Stimulated activated effector memory CD8-positive, alpha-beta T cell treated with anti-CD3 and anti-CD28 coated beads, Interleukin-12 subunit alpha, Interleukin-12 subunit beta, amount 100 ng/mL, for 72 hours (primary cell): ENCODE data around the gene SNX19.
"Not testable (repeated sequence)": the region's sequence is repeated elsewhere in the genome, so short reads cannot be mapped to it uniquely, and the experiment has no call there.

Source experiments
- ATAC-seq: fragments of 150-1000 bp; cut with Tn5 transposase; 2 replicates; pipeline ENCODE4 v1.10.0; 2021
- DNase-seq, 2 donors: peaks; one replicate each; pipeline ENCODE4 v3.0.0; 2021 to 2022; ENCODE audit warnings: low spot score in 2 of 2
- H3K27ac Mint-ChIP-seq: one replicate; pipeline ENCODE4 v1.8.0; 2022; ENCODE audit warnings: mild to moderate bottlenecking, mixed read lengths
- H3K36me3 Mint-ChIP-seq: one replicate; pipeline ENCODE4 v1.8.0; 2022; ENCODE audit warnings: mild to moderate bottlenecking, mixed read lengths
- H3K4me1 Mint-ChIP-seq: one replicate; pipeline ENCODE4 v1.8.0; 2022; ENCODE audit warnings: mixed read lengths
- H3K4me3 Mint-ChIP-seq: one replicate; pipeline ENCODE4 v1.8.0; 2022; ENCODE audit warnings: mild to moderate bottlenecking, mixed read lengths
- H3K9me3 Mint-ChIP-seq: one replicate; pipeline ENCODE4 v1.8.0; 2022; ENCODE audit warnings: mixed read lengths

The SNX19 gene

DNA sequence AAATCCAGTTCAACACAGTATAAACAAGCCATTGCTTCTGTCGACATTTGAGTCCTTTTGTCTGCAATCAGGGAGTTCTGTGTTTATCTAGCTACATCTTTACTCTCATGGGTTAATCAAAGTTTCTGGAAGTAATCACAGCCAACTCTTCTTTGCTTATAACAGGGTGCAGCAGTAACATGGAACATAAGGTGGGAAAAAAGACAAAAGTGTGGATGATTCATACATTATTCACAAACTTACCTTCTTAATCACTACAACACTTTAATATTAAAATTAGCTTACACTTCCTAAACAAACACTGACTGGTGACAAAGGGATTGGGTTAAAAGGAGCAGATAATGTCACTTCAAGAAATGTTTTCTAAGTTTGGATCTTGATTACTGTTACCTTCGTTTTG, 44.7 kb downstream of the SNX19 start:
- no peaks in the 10 kb centered on the region for H3K4me1 Mint-ChIP-seq
- no peak overlapping the region for H3K4me3 Mint-ChIP-seq
- no peaks in the 10 kb centered on the region for H3K9me3 Mint-ChIP-seq
- DNase-seq: no peak
- peaks cover 45% of the 10 kb centered on the region for H3K36me3 Mint-ChIP-seq
- ATAC-seq: no peak
- H3K27ac Mint-ChIP-seq: peak overlapping the region; percentile 48

DNA sequence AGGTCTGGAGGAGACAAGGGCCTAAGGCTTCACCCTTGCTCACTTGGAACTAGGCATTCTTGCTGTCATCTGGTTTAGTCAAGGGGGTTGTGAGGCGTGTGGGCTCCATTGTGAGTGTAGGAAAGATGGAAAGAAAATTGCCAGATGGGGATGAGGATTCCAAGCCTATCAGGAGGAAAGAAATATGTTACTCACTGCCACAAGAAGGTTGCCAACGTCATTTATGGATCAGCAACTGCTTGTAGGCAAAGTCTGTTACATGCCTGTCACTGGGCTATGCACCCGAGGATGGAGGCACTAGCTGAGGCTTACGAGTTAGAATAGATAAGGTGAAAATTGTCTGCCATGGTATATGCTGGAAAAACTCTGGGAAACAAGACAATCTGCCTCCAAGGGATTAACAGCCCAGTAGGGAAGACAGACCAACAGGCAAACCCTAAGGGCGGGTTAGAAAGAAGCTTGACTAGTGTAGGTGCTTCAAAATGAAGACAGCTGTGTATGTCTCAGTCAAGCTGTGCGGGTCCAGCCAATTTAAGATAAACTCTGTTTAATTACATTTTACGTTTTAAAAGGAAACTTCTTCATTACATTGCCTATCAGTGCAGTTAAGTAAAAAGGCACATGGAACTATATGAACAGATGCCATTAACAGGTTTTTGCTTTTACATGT, 47.4 kb downstream of the SNX19 start:
- Mint-ChIP-seq H3K4me3 (no peak overlapping the region), H3K4me1 (no peaks in the 10 kb centered on the region), H3K9me3 (no peaks in the 10 kb centered on the region), H3K36me3 (peaks cover 22% of the 10 kb centered on the region), H3K27ac (no peak overlapping the region)
- no peak for DNase-seq
- no peak for ATAC-seq

DNA sequence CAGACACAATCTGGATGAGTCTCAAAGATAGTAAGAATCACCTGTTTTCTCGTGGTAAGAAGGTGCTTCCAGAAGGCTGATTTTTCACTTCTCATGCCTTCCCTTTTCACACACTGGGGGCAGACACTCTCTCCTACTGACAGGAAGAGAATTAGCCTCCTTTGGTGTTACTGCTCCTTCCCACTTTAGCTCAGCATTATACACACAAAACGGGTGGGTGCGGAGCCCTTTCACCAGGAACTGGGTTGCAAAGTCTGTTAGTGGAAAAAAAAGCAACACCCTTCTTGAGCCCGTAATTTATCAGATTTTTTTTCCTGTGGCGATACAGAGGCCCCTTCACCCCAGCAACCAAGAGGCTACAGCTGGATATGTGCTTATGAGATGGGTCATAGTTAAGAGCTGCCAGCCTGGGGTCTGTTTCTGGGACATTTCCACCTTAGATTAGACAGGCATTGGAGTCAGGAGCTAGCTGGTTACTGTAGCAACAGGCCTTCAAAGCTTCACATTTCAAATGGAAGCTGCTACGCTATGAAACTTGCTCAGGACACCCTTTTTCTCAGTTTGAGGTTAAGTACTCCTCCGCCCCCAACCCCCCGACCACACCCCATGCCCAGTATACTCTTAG, 48.1 kb downstream of the SNX19 start:
- ATAC-seq: no peak

DNA sequence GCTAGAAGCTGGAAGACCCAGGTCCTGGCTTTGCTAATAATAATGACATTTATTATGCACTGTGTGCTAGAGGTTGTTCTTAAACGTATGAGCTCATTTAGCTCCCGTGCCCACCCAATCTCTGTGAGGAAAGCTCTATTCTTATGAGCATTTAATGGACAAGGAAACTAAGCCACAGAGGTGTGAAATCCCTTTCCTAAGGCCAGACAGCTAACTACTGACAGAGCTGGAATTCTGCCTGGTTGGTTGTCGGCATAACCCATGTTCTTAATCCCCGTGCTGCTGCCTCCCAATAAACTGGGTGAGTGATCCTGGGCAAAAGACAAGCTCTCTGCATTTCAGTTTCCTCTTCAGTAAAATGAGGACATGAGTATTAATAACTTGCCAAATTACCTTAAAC, 49.4 kb downstream of the SNX19 start:
- Mint-ChIP-seq H3K27ac (no peak overlapping the region), H3K36me3 (peaks cover 18% of the 10 kb centered on the region), H3K9me3 (no peaks in the 10 kb centered on the region), H3K4me3 (no peak overlapping the region), H3K4me1 (peaks cover 6% of the 10 kb centered on the region)
- no peak for ATAC-seq
- DNase-seq: no peak

More for the DNA sequence above, 48.1 kb downstream of the SNX19 start:
- H3K9me3 Mint-ChIP-seq: no peaks in the 10 kb centered on the region
- no peaks in the 10 kb centered on the region for H3K4me1 Mint-ChIP-seq
- peaks cover 18% of the 10 kb centered on the region for H3K36me3 Mint-ChIP-seq
- H3K4me3 Mint-ChIP-seq: no peak overlapping the region
- no peak for DNase-seq
- no peak overlapping the region for H3K27ac Mint-ChIP-seq

DNA sequence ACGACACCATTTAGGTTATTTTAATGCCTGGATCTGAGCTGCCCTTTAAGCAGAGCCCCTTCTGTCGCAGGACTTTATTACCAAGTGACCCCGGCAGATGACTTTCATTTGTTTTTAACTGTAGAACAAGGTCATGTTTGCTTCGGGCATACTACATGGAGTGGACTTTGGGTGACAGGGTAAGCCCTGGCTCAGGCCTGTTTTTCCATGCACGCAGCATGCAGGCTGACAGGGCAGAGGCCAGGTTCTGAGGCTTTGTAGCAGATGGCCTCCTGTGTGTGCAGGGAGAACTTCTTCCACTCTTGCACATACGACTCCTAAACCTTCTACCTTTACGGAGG, 50.5 kb downstream of the SNX19 start:
- Mint-ChIP-seq H3K27ac (no peak overlapping the region), H3K36me3 (peaks cover 8% of the 10 kb centered on the region), H3K4me1 (peaks cover 8% of the 10 kb centered on the region), H3K4me3 (no peak overlapping the region), H3K9me3 (no peaks in the 10 kb centered on the region)
- ATAC-seq: no peak
- DNase-seq: no peak

DNA sequence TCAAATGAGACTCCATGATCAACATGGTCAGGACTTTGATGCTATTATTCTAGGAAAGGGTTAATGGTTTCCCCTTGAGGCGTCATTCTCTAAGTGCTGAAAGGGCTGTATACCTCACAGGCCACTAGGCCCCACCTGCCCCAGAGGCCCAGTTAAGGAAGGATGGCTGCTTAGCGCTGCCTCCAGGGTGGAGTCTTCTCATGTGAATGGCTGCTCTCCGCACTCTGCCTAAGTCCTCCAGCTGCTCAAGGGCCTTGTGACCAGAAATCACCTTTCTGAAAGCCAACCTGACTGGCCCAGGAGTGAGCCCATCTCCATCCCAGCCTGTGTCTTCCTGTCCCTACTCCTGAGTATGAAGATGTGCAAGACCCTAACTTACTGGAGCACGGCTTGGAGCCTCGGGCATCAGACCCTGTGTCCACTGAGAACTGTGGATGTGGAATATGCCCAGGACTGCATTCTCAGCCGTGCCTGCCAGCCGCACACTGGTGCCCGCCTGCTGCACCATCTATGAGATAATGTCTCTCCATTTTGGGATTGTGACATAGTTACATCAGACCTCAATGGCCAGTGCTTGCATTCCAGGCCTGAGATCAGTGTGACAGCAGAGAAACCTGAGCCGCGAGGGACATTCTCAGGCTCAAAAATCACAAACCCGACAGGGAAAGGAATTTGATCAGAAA, 51.0 kb downstream of the SNX19 start:
- ATAC-seq: no peak
- Mint-ChIP-seq H3K4me3 (no peak overlapping the region), H3K27ac (peak overlapping the region; percentile 71)

DNA sequence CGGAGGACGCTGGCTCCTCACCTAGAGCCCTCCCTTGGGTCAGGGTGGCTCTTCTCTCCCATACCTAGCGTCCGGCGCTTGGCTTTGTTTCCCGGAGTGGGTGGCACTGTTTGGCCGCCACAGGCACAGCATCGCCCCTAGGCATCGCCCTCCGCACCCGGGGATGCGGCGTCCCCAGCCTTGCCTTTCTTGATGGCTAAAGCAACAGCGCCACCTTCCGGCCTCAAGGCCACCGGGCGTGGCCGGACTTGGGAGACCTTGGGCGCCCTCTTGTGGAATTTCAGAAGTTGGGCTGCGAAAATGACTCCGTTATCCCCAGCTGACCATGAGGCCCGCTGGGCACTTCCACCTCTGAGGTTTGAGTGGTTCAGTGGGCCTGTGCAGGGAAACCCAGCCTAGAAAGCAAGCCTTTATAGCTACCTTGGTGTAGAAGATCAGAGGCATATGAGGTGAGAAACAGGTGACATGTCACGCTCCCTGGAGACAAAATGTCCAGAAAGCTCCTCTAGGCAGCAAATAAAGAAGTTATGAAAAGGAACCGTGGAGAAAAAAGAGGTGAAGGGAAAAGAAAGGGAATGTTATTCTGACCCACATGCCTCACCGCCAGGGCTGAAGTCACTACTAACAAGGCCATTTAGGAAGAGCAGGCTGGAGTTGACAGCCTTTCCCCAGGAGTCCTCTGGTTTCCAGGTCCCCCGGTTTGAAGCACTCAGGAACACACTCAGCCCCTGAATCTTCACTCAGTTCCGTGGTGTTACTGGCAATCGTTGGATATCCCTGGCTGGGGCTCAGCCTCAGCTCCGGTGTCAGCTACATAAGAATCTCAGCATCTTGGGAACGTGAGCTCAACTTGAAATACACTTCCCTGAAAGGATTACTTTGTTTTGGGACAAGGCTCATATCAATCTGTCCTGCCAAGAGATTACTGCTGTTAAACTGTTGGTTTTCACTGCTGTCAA, 54.1 kb downstream of the SNX19 start:
- H3K4me1 Mint-ChIP-seq: peaks cover 8% of the 10 kb centered on the region
- H3K27ac Mint-ChIP-seq: no peak overlapping the region
- no peaks in the 10 kb centered on the region for H3K36me3 Mint-ChIP-seq
- peak; percentile 83 for ATAC-seq
- DNase-seq: peak; percentile 86 to 92
- H3K9me3 Mint-ChIP-seq: no peaks in the 10 kb centered on the region
- H3K4me3 Mint-ChIP-seq: no peak overlapping the region

More for the DNA sequence above, 51.0 kb downstream of the SNX19 start:
- H3K36me3 Mint-ChIP-seq: peaks cover 3% of the 10 kb centered on the region
- H3K9me3 Mint-ChIP-seq: no peaks in the 10 kb centered on the region
- H3K4me1 Mint-ChIP-seq: peaks cover 8% of the 10 kb centered on the region
- DNase-seq: no peak

DNA sequence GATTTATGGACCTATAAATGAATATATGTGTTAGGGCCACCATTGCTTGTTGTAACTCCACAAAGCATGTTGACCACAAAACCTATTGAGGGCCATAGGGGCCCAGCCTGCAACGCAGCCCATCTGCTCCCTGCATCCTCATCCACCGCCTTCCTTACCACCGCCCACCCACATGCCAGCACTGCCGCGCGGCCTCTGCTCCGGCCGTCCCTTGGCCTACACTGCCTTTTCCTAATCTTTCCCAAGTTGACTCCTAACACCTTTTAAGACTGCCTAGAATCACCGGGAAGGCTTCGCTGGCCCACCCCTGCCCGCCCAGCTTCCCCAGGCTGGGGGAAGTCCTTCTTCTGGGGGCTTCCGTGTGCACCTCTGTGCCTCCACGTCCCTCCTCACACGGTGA, 55.0 kb downstream of the SNX19 start:
- no peaks in the 10 kb centered on the region for H3K9me3 Mint-ChIP-seq
- no peak overlapping the region for H3K27ac Mint-ChIP-seq
- ATAC-seq (no peak), DNase-seq (no peak)
- no peaks in the 10 kb centered on the region for H3K36me3 Mint-ChIP-seq
- H3K4me1 Mint-ChIP-seq: peaks cover 8% of the 10 kb centered on the region
- H3K4me3 Mint-ChIP-seq: no peak overlapping the region

DNA sequence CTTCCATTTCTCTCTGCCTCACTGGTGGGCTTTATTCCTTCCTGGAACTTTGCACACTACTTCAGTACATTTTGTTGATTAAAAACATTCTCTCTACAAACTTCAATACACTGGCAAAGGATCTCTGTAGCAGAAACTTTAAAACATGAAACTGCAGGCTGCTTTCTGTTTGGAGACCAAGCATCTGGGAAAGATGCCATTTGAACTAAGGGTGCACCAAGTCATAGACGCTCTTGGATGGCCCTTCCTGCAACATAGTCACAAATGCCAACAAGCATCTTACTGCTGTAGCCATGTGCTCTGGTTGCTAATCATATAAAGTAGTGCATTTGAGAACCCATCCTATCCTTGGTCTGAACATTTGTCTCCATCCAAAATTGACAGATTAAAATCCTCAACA, 56.4 kb downstream of the SNX19 start:
- no peak for ATAC-seq
- Mint-ChIP-seq H3K9me3 (no peaks in the 10 kb centered on the region), H3K27ac (no peak overlapping the region), H3K4me3 (no peak overlapping the region), H3K4me1 (peaks cover 8% of the 10 kb centered on the region), H3K36me3 (no peaks in the 10 kb centered on the region)
- no peak for DNase-seq

DNA sequence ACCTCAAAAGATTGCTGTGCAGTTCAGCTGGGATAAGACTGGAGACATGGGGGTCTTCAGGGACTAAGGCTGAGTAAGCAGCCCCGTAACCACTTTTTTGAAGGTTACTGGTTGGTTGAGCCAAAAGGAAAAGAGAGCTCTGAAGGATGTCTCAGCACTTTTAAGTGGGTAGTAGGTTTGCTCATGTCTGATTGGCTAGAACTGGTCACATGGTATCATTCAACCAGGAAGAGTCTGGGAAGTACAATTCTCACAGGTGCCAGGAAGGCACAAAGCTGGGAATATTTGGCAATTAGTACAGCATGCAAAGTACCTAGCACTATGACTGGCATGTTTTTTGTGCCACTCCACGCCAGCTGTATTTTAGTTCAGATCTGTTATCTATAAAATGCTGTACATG, 58.1 kb downstream of the SNX19 start:
- H3K4me3 Mint-ChIP-seq: no peak overlapping the region
- ATAC-seq (no peak), DNase-seq (no peak)
- no peak overlapping the region for H3K27ac Mint-ChIP-seq
- no peaks in the 10 kb centered on the region for H3K9me3 Mint-ChIP-seq
- no peaks in the 10 kb centered on the region for H3K36me3 Mint-ChIP-seq
- peaks cover 8% of the 10 kb centered on the region for H3K4me1 Mint-ChIP-seq

DNA sequence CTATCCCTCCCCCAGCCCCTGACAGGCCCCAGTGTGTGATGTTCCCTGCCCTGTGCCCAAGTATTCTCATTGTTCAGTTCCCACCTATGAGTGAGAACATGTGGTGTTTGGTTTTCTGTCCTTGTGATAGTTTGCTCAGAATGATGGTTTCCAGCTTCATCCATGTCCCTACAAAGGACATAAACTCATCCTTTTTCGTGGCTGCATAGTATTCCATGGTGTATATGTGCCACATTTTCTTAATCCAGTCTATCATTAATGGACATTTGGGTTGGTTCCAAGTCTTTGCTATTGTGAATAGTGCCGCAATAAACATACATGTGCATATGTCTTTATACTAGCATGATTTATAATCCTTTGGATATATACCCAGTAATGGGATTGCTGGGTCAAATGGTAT, 60.6 kb downstream of the SNX19 start:
- not testable (repeated sequence) for H3K9me3 Mint-ChIP-seq, H3K27ac Mint-ChIP-seq, DNase-seq, H3K36me3 Mint-ChIP-seq, H3K4me3 Mint-ChIP-seq, H3K4me1 Mint-ChIP-seq, ATAC-seq

DNA sequence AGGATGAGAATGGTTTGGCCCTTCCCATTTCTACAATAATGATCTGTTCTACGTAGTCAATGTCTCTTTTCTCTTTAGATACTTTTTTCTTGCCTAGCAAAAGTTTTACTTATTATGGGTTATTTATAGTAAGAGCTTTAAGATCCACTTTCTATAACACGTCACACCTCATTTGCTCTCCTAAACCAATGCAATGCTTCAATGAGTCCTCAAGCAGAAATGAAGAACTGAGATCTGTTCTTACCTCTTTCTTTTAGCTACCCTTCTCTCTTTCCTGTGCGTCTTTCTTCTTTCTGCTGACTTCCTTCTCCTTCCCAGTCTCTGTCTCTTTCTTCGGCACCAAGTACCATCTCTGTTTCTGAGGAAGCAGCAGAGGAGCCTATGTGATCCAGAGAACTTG, 61.8 kb downstream of the SNX19 start:
- ATAC-seq: no peak
- Mint-ChIP-seq H3K27ac (no peak overlapping the region), H3K36me3 (no peaks in the 10 kb centered on the region), H3K4me1 (no peaks in the 10 kb centered on the region), H3K9me3 (no peaks in the 10 kb centered on the region), H3K4me3 (no peak overlapping the region)
- no peak for DNase-seq

DNA sequence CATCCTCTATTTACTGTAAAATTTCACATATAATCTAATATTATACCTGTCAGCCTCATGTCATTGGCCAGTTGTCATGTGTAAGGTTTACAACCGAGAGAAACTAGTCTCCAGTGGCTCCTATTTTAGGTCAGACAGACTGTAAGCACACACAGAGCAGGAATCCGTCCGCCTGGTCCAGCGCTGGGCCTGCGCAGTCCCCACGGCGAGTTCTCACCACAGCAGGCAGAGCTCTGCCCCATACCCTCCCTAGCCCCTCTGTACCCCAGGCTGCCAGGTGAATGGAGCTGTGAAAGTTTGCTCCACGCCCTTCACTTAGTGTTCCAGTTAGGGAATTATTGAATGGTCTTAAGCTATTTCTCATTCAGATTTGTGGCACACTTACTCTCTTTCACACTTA, 63.7 kb downstream of the SNX19 start:
- Mint-ChIP-seq H3K36me3 (no peaks in the 10 kb centered on the region), H3K9me3 (no peaks in the 10 kb centered on the region), H3K27ac (no peak overlapping the region), H3K4me3 (no peak overlapping the region), H3K4me1 (peaks cover 7% of the 10 kb centered on the region)
- DNase-seq: no peak
- ATAC-seq: no peak

DNA sequence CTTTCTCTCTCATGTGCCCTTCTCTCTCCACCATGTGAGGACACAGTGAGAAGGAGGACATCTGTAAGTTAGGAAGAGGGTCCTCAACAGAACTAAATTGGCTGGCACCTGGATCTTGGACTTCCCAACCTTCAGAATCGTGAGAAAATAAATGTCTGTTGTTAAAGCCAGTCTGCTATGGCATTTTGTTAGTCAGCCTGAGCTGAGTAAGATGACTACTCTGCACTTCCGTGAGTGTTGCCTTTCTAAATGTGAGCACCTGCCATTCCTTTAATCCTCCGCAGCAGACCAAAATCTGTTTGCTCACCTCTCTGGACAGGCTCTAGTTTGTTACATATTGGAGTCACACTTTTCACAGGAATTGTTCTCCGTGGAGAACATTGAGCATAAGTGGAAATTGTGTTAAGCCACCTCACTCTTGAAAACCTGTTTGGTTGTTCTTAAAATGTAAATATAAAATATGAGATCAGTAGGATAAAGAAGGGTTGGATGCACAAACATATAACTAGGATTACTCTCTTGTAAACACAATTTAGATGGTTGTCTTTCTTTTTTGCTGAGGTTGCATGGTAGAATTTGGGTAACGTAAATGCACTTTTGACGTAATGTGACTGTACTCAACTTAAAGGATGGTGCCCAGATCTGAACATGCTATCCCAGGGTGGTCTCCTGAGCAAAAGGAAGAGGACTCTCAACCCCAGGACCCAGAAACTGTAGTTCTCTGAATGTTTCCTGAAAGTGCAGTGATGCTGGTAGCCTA, 65.9 kb downstream of the SNX19 start:
- no peak for ATAC-seq
- Mint-ChIP-seq H3K36me3 (no peaks in the 10 kb centered on the region), H3K4me3 (no peak overlapping the region), H3K9me3 (no peaks in the 10 kb centered on the region), H3K27ac (no peak overlapping the region), H3K4me1 (peaks cover 7% of the 10 kb centered on the region)
- no peak for DNase-seq

DNA sequence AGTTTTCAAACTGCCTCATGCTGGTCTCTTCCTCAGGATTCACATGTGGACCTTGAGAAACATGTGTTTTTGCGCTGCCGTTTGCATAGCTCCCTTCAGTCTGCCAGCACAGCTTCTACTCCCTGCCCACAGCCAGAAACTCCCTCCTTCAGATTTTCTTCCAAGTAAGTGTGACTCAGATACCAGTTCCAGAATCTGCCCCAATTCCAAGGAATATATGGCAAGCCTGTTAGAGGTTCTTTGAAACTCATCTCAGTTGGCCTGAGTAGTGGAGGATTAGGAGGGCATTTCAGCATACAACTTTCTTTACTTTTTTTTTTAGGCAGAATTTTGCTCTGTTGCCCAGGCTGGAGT, 67.1 kb downstream of the SNX19 start:
- ATAC-seq (no peak), DNase-seq (no peak)
- Mint-ChIP-seq H3K4me1 (peaks cover 7% of the 10 kb centered on the region), H3K9me3 (no peaks in the 10 kb centered on the region), H3K36me3 (no peaks in the 10 kb centered on the region), H3K4me3 (no peak overlapping the region), H3K27ac (no peak overlapping the region)
